ENCODE measurements around the gene PADI3. TPM values are rescaled to one million over a fixed set of nuclear protein-coding genes. Genes with fewer than 3 reads are reported as not detected.

The PADI3 gene
- polyA plus RNA-seq, 2 of the 4 experiments (the other 2 are of a cell fraction), result 0.99 to 2.4 TPM

- TF ChIP-seq CTCF (IDR thresholded peaks at IDR 0.05) (no peak), MYC (IDR thresholded peaks at IDR 0.05; ENCODE audit: borderline replicate concordance, low read length) (no peak), ZSCAN20 (CRISPR knock-in tag; IDR thresholded peaks at IDR 0.05) (no peak), ZNF302 (CRISPR knock-in tag; IDR thresholded peaks at IDR 0.05) (no peak), JUNB (IDR thresholded peaks at IDR 0.05) (no peak), REST (IDR thresholded peaks at IDR 0.05) (no peak)
Observed at GRCh38 chr1:17255336-17255735, 6.4 kb downstream of the PADI3 start (continued).

- no peak overlapping the region for H3K4me2 ChIP-seq
- CTCF ChIA-PET, result interaction anchor here (2.1 to 4.1 kb wide), 4 partner anchors 15 to 132 kb away, joined by 14 to 19 read pairs (median 16); no protein-coding TSS in a partner anchor
- H3K4me1 ChIP-seq, result peaks cover 21% of the 10 kb centered on the region
- ATAC-seq, result peak in 1 of 2 experiments; percentile 22; a peak in 1 of 6 replicates
- H3K9me3 ChIP-seq, result no peaks in the 10 kb centered on the region
- no peak for DNase-seq (ENCODE audit: low read depth in 1 of 2, low spot score in 1 of 2)
- H3K4me3 ChIP-seq, result no peak overlapping the region
- TF ChIP-seq JUN (IDR thresholded peaks at IDR 0.05), result no peak
- TF ChIP-seq NFE2L2 (conservative IDR thresholded peaks at IDR 0.05; ENCODE audit: low read length), result no peak
- TF ChIP-seq HMGXB4 (CRISPR knock-in tag; IDR thresholded peaks at IDR 0.05; ENCODE audit: borderline replicate concordance), result no peak
- no peak for TF ChIP-seq MAX (IDR thresholded peaks at IDR 0.05)
- no peak for TF ChIP-seq GATA3 (IDR thresholded peaks at IDR 0.05; ENCODE audit: borderline replicate concordance)
- no peak for TF ChIP-seq POLR2A (IDR thresholded peaks at IDR 0.05; ENCODE audit: low read length)
- TF ChIP-seq ESRRA (IDR thresholded peaks at IDR 0.05; ENCODE audit: borderline replicate concordance, low read length), result no peak
- no peak for TF ChIP-seq HEYL (CRISPR knock-in tag; IDR thresholded peaks at IDR 0.05)
- no peak for TF ChIP-seq CHD2 (IDR thresholded peaks at IDR 0.05; ENCODE audit: low read length, partially characterized antibody)
- no peak for TF ChIP-seq CHD4 (IDR thresholded peaks at IDR 0.05; ENCODE audit: borderline replicate concordance)
- TF ChIP-seq CBX2 (IDR thresholded peaks at IDR 0.05; ENCODE audit: borderline replicate concordance, low read depth), result no peak
- TF ChIP-seq ELK1 (IDR thresholded peaks at IDR 0.05; ENCODE audit: low read depth, low read length), result no peak
- no peak for TF ChIP-seq CBX8 (IDR thresholded peaks at IDR 0.05)
- no peak for TF ChIP-seq NPAS2 (CRISPR knock-in tag; IDR thresholded peaks at IDR 0.05; ENCODE audit: borderline replicate concordance)
- no peak for TF ChIP-seq BHLHE40 (IDR thresholded peaks at IDR 0.05; ENCODE audit: low read depth, low read length)
- no peak for TF ChIP-seq JUNB (IDR thresholded peaks at IDR 0.05)
- no peak for TF ChIP-seq FOSB (CRISPR knock-in tag; IDR thresholded peaks at IDR 0.05)
- TF ChIP-seq EP300 (IDR thresholded peaks at IDR 0.05), result no peak
- TF ChIP-seq ZFP36 (IDR thresholded peaks at IDR 0.05; ENCODE audit: borderline replicate concordance, partially characterized antibody), result no peak
- FAIRE-seq, result no peak
- POLR2A ChIA-PET, result no interaction called here
- H3K27ac ChIP-seq, result peak overlapping the region; percentile 57 to 84; a peak in 5 of 6 replicates
- 76% methylated on average over 8 of the region's 9 CpGs for WGBS (ENCODE audit: missing lambda C conversion rate)
Observed at GRCh38 chr1:17258116-17258757, 9.3 kb downstream of the PADI3 start.

Measured in A549 (cell line).